Common myeloid progenitor, CD34-positive (primary cell): ENCODE results near the gene UBA6.
"Not testable (repeated sequence)": the region's sequence is repeated elsewhere in the genome, so short reads cannot be mapped to it uniquely, and the experiment has no call there.

Experiments used
- CTCF ChIA-PET: fragments of 350-600 bp; sonication (Branson Sonifier 250); formaldehyde crosslinking; loops from one replicate; lab custom pipeline; 2021; ENCODE audit warnings: antibody characterized with exemption; lab: Charles Lee
- POLR2A ChIA-PET: fragments of 350-600 bp; sonication (Branson Sonifier 250); formaldehyde crosslinking; loops from one replicate; lab custom pipeline; 2021; ENCODE audit warnings: antibody characterized with exemption; lab: Charles Lee
- DNase-seq, 3 donors: peaks; one replicate each; pipeline versions ENCODE4 v3.0.0 to v3.0.0-alpha.2; 2013
- H3K27ac ChIP-seq, 2 experiments: 1 replicate in 1 of 2; 2 replicates in 1 of 2; pipeline ENCODE4 v1.7.0; 2013; ENCODE audit warnings: inconsistent platforms in 2 of 2, low read length in 2 of 2, mild to moderate bottlenecking in 2 of 2, low read depth in 1 of 2, moderate library complexity in 1 of 2; ENCODE audit not compliant: severe bottlenecking in 2 of 2, insufficient read depth in 1 of 2, poor library complexity in 1 of 2
- H3K27me3 ChIP-seq, 5 experiments: replicated peaks in 2 of 5; 1 replicate in 3 of 5; 2 replicates in 2 of 5; pipeline versions ENCODE4 v1.6.1 to v1.7.0; 2013; ENCODE audit warnings: low read length in 4 of 5, mild to moderate bottlenecking in 2 of 5, moderate library complexity in 2 of 5, inconsistent platforms in 1 of 5; ENCODE audit not compliant: insufficient read depth in 5 of 5, control insufficient read depth in 4 of 5
- H3K36me3 ChIP-seq, 4 experiments: 1 replicate in 2 of 4; 2 replicates in 2 of 4; pipeline versions ENCODE4 v1.6.1 to v1.7.0; 2013; ENCODE audit warnings: low read length in 3 of 4, control low read depth in 1 of 4, mild to moderate bottlenecking in 1 of 4; ENCODE audit not compliant: control insufficient read depth in 4 of 4, insufficient read depth in 4 of 4
- H3K4me1 ChIP-seq, 4 experiments: 1 replicate in 3 of 4; 2 replicates in 1 of 4; pipeline versions ENCODE4 v1.6.1 to v1.7.1; 2013; ENCODE audit warnings: low read length in 3 of 4, mild to moderate bottlenecking in 3 of 4, control low read depth in 1 of 4, inconsistent platforms in 1 of 4, moderate library complexity in 1 of 4; ENCODE audit not compliant: control insufficient read depth in 4 of 4, insufficient read depth in 4 of 4; ENCODE audit errors: control extremely low read depth in 1 of 4
- H3K4me3 ChIP-seq, 7 experiments: 1 replicate in 4 of 7; 2 replicates in 3 of 7; pipeline versions ENCODE4 v1.5.1 to v1.7.0; 2013; ENCODE audit warnings: mild to moderate bottlenecking in 7 of 7, low read length in 6 of 7, moderate library complexity in 6 of 7, inconsistent platforms in 2 of 7, low read depth in 2 of 7, control low read depth in 1 of 7; ENCODE audit not compliant: insufficient read depth in 4 of 7, control insufficient read depth in 1 of 7; ENCODE audit errors: extremely low read depth in 1 of 7
- H3K9me3 ChIP-seq, 5 experiments: 1 replicate in 4 of 5; 2 replicates in 1 of 5; pipeline versions ENCODE4 v1.6.1 to v1.7.1; 2013; ENCODE audit warnings: low read length in 4 of 5, mild to moderate bottlenecking in 2 of 5, inconsistent platforms in 1 of 5, low read depth in 1 of 5, moderate library complexity in 1 of 5; ENCODE audit not compliant: control insufficient read depth in 4 of 5, insufficient read depth in 2 of 5; ENCODE audit errors: control extremely low read depth in 1 of 5
- WGBS: methylation state at CpG from one replicate; pipeline ENCODE4 v1.1.5; 2013; ENCODE audit not compliant: insufficient coverage; 5-methylcytosine and 5-hydroxymethylcytosine counted together

UBA6 gene

GRCh38 chr4:67714955-67715354, 14.0 kb upstream of the UBA6 start:
- Histone ChIP-seq H3K9me3 (no peaks in the 10 kb centered on the region), H3K4me1 (peaks cover 0 to 9% (median 6%) of the 10 kb centered on the region in 4 experiments), H3K36me3 (peaks cover 0 to 13% (median 6%) of the 10 kb centered on the region in 4 experiments), H3K4me3 (no peak overlapping the region), H3K27ac (peak overlapping the region in 1 of 2 experiments; percentile 46), H3K27me3 (no peaks in the 10 kb centered on the region)
- CTCF ChIA-PET = interaction anchor here (0.9 to 1.7 kb wide), 2 partner anchors 10 to 32 kb away, joined by 6 read pairs; no protein-coding TSS in a partner anchor
- WGBS = 97% methylated on average over 6 of the region's 6 CpGs
- POLR2A ChIA-PET = no interaction called here
- no peak for DNase-seq

DNA sequence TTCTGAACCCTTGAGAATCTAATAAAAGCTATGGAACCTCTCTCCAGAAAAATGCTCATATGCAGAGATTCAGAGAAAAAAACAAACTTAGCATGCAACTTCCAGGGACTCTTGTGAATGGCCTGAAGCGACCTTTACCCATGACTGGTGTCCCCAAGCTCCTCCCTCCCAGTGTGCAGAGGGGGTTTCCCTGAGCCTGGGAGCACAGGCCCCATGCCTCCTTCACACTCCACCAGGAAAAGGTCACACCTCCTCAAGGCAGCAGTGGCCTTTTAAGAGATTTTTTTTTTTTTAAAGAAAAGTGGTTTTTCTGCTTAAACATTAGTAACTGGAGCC, 13.3 kb upstream of the UBA6 start:
- Histone ChIP-seq H3K4me1 (peaks cover 0 to 9% (median 6%) of the 10 kb centered on the region in 4 experiments), H3K4me3 (no peak overlapping the region), H3K36me3 (peaks cover 0 to 11% (median 5%) of the 10 kb centered on the region in 4 experiments), H3K9me3 (no peaks in the 10 kb centered on the region), H3K27me3 (no peaks in the 10 kb centered on the region), H3K27ac (peak overlapping the region in 1 of 2 experiments; percentile 46)
- ChIA-PET POLR2A (no interaction called here), CTCF (interaction anchor here (0.8 to 2.5 kb wide), 4 partner anchors 12 to 178 kb away, joined by 3 to 11 read pairs (median 6); partner anchors contain the start of gene UBA6)
- 100% methylated on average over 1 of the region's 1 CpG for WGBS
- DNase-seq = peak in 2 of 3 donors; percentile 25 to 37

- Histone ChIP-seq H3K36me3 (peaks cover 0 to 11% (median 5%) of the 10 kb centered on the region in 4 experiments), H3K9me3 (no peaks in the 10 kb centered on the region), H3K27ac (no peak overlapping the region), H3K27me3 (no peaks in the 10 kb centered on the region), H3K4me1 (peaks cover 0 to 9% (median 6%) of the 10 kb centered on the region in 4 experiments), H3K4me3 (no peak overlapping the region)
- WGBS = 78% methylated on average over 9 of the region's 12 CpGs
- ChIA-PET CTCF (interaction anchor here (0.8 to 2.5 kb wide), 5 partner anchors 13 to 178 kb away, joined by 3 to 11 read pairs (median 5); partner anchors contain the start of gene UBA6), POLR2A (no interaction called here)
- peak in 2 of 3 donors; percentile 37 to 52 for DNase-seq
Observed at GRCh38 chr4:67713529-67714247, 12.7 kb upstream of the UBA6 start.

GRCh38 chr4:67712650-67713528, 11.9 kb upstream of the UBA6 start:
- Histone ChIP-seq H3K4me3 (no peak overlapping the region), H3K36me3 (peaks cover 0 to 11% (median 5%) of the 10 kb centered on the region in 4 experiments), H3K27ac (peak overlapping the region in 1 of 2 experiments; percentile 3), H3K4me1 (peaks cover 0 to 9% (median 6%) of the 10 kb centered on the region in 4 experiments), H3K27me3 (no peaks in the 10 kb centered on the region), H3K9me3 (no peaks in the 10 kb centered on the region)
- CTCF ChIA-PET = interaction anchor here (1.0 to 2.5 kb wide), 3 partner anchors 12 to 33 kb away, joined by 5 to 11 read pairs (median 5); partner anchors contain the start of gene UBA6
- WGBS = 79% methylated on average over 6 of the region's 7 CpGs
- DNase-seq = no peak
- POLR2A ChIA-PET = no interaction called here

DNA sequence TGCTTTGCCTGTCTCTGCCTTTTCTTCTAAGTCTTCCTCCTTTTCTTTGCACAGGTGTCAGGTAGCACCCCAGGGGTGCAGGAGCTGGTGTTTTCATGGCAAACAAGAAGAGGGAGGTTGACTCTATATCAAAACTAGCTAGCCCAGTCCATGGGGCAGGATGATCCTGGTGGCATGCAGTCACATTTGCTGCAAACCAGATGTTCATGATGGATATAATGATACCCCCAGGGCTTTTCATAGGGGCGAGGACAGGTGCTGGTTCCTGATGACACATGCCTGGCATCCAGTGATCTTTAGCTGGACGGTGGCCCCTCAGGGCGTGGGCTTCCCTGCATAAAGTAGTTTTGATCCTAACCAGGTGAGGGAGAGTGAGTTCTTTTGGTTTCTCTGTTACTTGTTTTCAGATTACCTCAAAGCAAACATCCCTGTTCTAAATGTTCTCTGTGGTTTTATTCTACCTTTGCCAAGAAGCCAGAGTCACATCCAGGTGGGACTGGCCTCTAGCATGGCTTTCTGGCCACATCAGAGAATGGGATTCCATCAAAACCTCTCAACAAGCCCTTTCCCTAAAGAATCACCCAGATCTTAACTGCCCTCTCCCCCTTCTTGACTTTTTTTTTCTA, 11.2 kb upstream of the UBA6 start:
- H3K36me3 ChIP-seq = peaks cover 0 to 10% (median 4%) of the 10 kb centered on the region in 4 experiments
- 100% methylated on average over 1 of the region's 3 CpGs for WGBS
- H3K4me3 ChIP-seq = no peak overlapping the region
- ChIA-PET CTCF (interaction anchor here (1.3 to 2.5 kb wide), 2 partner anchors 11 to 34 kb away, joined by 5 to 11 read pairs; partner anchors contain the start of gene UBA6), POLR2A (no interaction called here)
- H3K4me1 ChIP-seq = peaks cover 0 to 9% (median 6%) of the 10 kb centered on the region in 4 experiments
- H3K27me3 ChIP-seq = no peaks in the 10 kb centered on the region
- DNase-seq = no peak
- peaks cover 0 to 2% (median under 1%) of the 10 kb centered on the region in 5 experiments for H3K9me3 ChIP-seq
- no peak overlapping the region for H3K27ac ChIP-seq

- H3K36me3 ChIP-seq = peaks cover 0 to 14% (median 4%) of the 10 kb centered on the region in 4 experiments
- H3K4me3 ChIP-seq, H3K27ac ChIP-seq, H3K4me1 ChIP-seq, POLR2A ChIA-PET, DNase-seq, H3K27me3 ChIP-seq: not testable (repeated sequence)
- CTCF ChIA-PET = interaction anchor here (1.1 kb wide), 1 partner anchor 10 kb away, joined by 3 read pairs; no protein-coding TSS in a partner anchor
- 100% methylated on average over 3 of the region's 3 CpGs for WGBS
- H3K9me3 ChIP-seq = peaks cover 3 to 17% (median 6%) of the 10 kb centered on the region in 5 experiments
Observed at GRCh38 chr4:67706682-67707081, 5.7 kb upstream of the UBA6 start.
